ENCODE data around the gene PAOX.

Gene PAOX

GRCh38 chr10:133438711-133439273, 59.7 kb downstream of the PAOX start:
- no peak for DNase-seq (ENCODE audit: low read depth, low spot score)

- no peak for DNase-seq (ENCODE audit: low read depth, low spot score)
Measured at GRCh38 chr10:133439517-133440461, 60.7 kb downstream of the PAOX start.

GRCh38 chr10:133440633-133441285, 61.7 kb downstream of the PAOX start:
- DNase-seq (ENCODE audit: low read depth, low spot score), result no peak

Measured in activated naive CD8-positive, alpha-beta T cell treated with anti-CD3 and anti-CD28 coated beads, Interleukin-2, amount 50 U/mL, for 16 hours (primary cell).